Myometrial cell (primary cell): ENCODE results near the gene CCL7. TPM values are rescaled to one million over a fixed set of nuclear protein-coding genes. Genes with fewer than 3 reads are reported as not detected.

Source experiments
- total RNA-seq: library from RNA; depleted of rRNA; stranded (reverse); fragments of >200 nt; gene quantifications from 2 replicates; pipeline ENCODE4 v1.2.3, GENCODE V29; 2015

The CCL7 gene
- total RNA-seq, result 5.2 and 5.3 TPM in 2 replicates

GRCh38 chr17:34269969-34270368, at the start of gene CCL7:
TSS of gene CCL7 (plus strand) at chr17:34270221. CDS start at chr17:34270291, 70 bp downstream.

DNA sequence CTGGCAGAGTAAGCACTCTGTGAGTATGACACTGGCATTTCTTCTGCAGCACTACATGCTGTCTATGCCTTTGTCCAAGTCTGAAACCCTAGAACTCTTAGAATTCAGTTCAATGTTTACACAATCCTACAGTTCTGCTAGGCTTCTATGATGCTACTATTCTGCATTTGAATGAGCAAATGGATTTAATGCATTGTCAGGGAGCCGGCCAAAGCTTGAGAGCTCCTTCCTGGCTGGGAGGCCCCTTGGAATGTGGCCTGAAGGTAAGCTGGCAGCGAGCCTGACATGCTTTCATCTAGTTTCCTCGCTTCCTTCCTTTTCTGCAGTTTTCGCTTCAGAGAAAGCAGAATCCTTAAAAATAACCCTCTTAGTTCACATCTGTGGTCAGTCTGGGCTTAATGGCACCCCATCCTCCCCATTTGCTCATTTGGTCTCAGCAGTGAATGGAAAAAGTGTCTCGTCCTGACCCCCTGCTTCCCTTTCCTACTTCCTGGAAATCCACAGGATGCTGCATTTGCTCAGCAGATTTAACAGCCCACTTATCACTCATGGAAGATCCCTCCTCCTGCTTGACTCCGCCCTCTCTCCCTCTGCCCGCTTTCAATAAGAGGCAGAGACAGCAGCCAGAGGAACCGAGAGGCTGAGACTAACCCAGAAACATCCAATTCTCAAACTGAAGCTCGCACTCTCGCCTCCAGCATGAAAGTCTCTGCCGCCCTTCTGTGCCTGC, 15.2 kb upstream of the CCL7 start, which contains the start of gene CCL2:
TSS of gene CCL2 (plus strand) at position 635 of the 730 bp plus-strand sequence. CDS start at position 700, 65 bp downstream.

GRCh38 chr17:34285286-34285792, 15.3 kb downstream of the CCL7 start, which contains the start of gene CCL11:
TSS of gene CCL11 (plus strand) at chr17:34285742. CDS start at chr17:34285809, 67 bp downstream.

GRCh38 chr17:34319039-34319483, 49.0 kb downstream of the CCL7 start, which contains the start of gene CCL8:
TSS of gene CCL8 (plus strand) at chr17:34319435. CDS start at chr17:34319502, 67 bp downstream.

Other genes with a start within 250 kb of the CCL7 start
- 14.7 and 32.3 TPM in 2 replicates for gene CCL2, start 14.9 kb upstream of the CCL7 start, total RNA-seq
- not detected in 2 replicates for gene CCL11, start 15.5 kb downstream of the CCL7 start, total RNA-seq
- gene CCL8, start 49.2 kb downstream of the CCL7 start, total RNA-seq, result not detected in 2 replicates
- not detected in 2 replicates for gene CCL13, start 86.3 kb downstream of the CCL7 start, total RNA-seq
- gene CCL1, start 93.0 kb downstream of the CCL7 start, total RNA-seq, result not detected in 2 replicates